GM10248 (cell line): ENCODE data around the gene EFNB3.

Source experiments
- CTCF ChIA-PET: fragments of 300-600 bp; sonication (Branson Sonifier 250); formaldehyde crosslinking; extraction: SDS; loops from one replicate; lab custom pipeline; 2021; ENCODE audit warnings: antibody characterized with exemption; lab: Yijun Ruan, JAX
- POLR2A ChIA-PET: fragments of 350-650 bp; sonication (Branson Sonifier 250); formaldehyde crosslinking; extraction: SDS; loops from one replicate; lab custom pipeline; 2020; ENCODE audit warnings: antibody characterized with exemption; lab: Yijun Ruan, JAX
- DNase-seq: peaks from one replicate; pipeline ENCODE4 v3.0.0; 2012; ENCODE audit errors: extremely low spot score
- TF ChIP-seq, protein P1 (sequence below): IDR thresholded peaks from 2 replicates; pipeline ENCODE4 v1.5.1; 2012; ENCODE audit warnings: mild to moderate bottlenecking, low read depth; ENCODE audit errors: extremely low read depth, missing control alignments, control extremely low read depth

EFNB3 gene

GRCh38 chr17:7686222-7687071 lies 18.6 kb upstream of the EFNB3 start:
- CTCF ChIA-PET = interaction anchor here (0.9 to 5.5 kb wide), 29 partner anchors 11 to 665 kb away, joined by 3 to 112 read pairs (median 6); partner anchors contain the start of genes ATP1B2, CD68, EFNB3 and FXR2
- peak; percentile 75 for DNase-seq
- POLR2A ChIA-PET = interaction anchor here (0.6 to 2.4 kb wide), 17 partner anchors 14 to 467 kb away, joined by 3 to 18 read pairs (median 3); partner anchors contain the start of genes ACADVL, ATP1B2, DLG4 and NAA38
- TF ChIP-seq, protein P1, sequence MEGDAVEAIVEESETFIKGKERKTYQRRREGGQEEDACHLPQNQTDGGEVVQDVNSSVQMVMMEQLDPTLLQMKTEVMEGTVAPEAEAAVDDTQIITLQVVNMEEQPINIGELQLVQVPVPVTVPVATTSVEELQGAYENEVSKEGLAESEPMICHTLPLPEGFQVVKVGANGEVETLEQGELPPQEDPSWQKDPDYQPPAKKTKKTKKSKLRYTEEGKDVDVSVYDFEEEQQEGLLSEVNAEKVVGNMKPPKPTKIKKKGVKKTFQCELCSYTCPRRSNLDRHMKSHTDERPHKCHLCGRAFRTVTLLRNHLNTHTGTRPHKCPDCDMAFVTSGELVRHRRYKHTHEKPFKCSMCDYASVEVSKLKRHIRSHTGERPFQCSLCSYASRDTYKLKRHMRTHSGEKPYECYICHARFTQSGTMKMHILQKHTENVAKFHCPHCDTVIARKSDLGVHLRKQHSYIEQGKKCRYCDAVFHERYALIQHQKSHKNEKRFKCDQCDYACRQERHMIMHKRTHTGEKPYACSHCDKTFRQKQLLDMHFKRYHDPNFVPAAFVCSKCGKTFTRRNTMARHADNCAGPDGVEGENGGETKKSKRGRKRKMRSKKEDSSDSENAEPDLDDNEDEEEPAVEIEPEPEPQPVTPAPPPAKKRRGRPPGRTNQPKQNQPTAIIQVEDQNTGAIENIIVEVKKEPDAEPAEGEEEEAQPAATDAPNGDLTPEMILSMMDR = no peak

DNA sequence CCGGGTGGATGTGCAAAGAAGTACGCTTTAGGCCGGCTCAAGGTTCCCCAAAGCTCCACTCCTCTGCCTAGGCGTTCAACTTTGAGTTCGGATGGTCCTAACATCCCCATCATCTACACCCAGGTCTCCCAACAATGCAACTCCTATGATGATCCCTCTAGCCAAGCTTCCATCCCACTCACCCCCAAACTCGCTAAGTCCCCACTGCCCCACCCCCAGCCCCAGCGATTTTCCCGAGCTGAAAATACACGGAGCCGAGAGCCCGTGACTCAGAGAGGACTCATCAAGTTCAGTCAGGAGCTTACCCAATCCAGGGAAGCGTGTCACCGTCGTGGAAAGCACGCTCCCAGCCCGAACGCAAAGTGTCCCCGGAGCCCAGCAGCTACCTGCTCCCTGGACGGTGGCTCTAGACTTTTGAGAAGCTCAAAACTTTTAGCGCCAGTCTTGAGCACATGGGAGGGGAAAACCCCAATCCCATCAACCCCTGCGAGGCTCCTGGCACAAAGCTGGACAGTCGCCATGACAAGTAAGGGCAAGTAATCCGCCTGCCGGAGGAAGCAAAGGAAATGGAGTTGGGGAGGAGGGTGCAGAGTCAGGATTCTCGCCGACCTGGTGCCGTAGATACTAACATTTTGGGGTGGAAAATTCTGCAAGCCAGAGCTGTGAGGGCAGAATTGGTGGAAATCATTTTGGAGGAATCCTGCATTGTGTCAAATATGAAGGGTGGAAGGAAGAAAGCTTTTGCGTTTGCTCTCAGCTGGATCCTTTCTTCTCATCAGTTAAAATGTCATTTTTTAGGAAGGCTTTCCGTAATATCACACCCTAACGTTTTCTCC lies 17.7 kb upstream of the EFNB3 start, which contains the start of gene TP53:
Gene TP53 (minus strand): TSS at position 419 of the 836 bp plus-strand sequence. CDS start 10,896 bp downstream, outside the sequence.
- DNase-seq = peak; percentile 85
- TF ChIP-seq, protein P1 = no peak
- ChIA-PET POLR2A (interaction anchor here (0.5 to 2.4 kb wide), 26 partner anchors 12 to 555 kb away, joined by 3 to 18 read pairs (median 4); partner anchors contain the start of genes ATP1B2, CD68, FXR2 and MPDU1), CTCF (interaction anchor here (0.6 to 5.5 kb wide), 50 partner anchors 9 to 665 kb away, joined by 3 to 112 read pairs (median 4); partner anchors contain the start of genes ATP1B2, CD68, EFNB3 and FXR2)

DNA sequence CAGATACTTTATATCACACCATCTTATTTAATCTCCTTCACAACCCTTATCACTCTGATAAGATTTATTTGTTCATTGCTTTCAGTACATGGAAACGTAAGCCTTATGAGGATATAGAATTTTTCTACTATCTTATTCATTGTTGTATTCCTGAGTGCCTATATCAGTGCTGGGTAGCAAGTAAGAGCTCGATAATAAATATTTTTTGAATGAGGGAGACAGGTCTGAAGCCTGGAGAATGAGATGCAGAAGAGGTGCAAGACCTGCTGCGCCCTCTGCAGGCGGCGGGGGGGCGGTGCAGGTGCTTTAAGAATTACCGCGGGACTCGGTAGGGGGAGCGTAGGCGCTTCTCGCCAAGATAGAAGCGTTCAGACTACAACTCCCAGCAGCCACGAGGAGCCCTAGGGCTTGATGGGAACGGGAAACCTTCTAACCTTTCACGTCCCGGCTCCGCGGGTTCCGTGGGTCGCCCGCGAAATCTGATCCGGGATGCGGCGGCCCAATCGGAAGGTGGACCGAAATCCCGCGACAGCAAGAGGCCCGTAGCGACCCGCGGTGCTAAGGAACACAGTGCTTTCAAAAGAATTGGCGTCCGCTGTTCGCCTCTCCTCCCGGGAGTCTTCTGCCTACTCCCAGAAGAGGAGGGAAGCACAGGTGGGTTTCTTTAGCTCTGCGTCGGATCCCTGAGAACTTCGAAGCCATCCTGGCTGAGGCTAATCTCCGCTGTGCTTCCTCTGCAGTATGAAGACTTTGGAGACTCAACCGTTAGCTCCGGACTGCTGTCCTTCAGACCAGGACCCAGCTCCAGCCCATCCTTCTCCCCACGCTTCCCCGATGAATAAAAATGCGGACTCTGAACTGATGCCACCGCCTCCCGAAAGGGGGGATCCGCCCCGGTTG lies 16.8 kb upstream of the EFNB3 start, which contains the start of gene WRAP53:
Gene WRAP53 (plus strand): TSS at position 570 of the 900 bp plus-strand sequence. CDS start 172 bp downstream, at position 742.
- TF ChIP-seq, protein P1 = peak; percentile 99
- POLR2A ChIA-PET = interaction anchor here (0.5 to 2.4 kb wide), 21 partner anchors 12 to 556 kb away, joined by 3 to 18 read pairs (median 4); partner anchors contain the start of genes ATP1B2, CD68, FXR2 and MPDU1
- CTCF ChIA-PET = interaction anchor here (0.6 to 5.5 kb wide), 50 partner anchors 9 to 664 kb away, joined by 3 to 112 read pairs (median 4); partner anchors contain the start of genes ATP1B2, CD68, EFNB3 and FXR2
- DNase-seq = peak; percentile 96

DNA sequence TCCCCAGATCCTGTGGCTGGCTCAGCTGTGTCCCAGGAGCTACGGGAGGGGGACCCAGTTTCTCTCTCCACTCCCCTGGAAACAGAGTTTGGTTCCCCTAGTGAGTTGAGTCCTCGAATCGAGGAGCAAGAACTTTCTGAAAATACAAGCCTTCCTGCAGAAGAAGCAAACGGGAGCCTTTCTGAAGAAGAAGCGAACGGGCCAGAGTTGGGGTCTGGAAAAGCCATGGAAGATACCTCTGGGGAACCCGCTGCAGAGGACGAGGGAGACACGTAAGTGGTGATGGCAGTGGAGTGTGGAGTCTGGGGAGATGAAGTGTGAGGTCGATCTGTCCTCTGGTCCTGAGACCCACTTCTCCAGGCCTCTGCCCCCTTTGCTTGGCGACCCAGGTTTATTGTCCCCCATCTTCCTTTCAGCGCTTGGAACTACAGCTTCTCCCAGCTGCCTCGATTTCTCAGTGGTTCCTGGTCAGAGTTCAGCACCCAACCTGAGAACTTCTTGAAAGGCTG lies 16.1 kb upstream of the EFNB3 start:
- TF ChIP-seq, protein P1 = no peak
- no peak for DNase-seq
- POLR2A ChIA-PET = interaction anchor here (2.4 kb wide), 1 partner anchor 115 kb away, joined by 9 read pairs; no protein-coding TSS in a partner anchor
- CTCF ChIA-PET = interaction anchor here (0.8 to 5.5 kb wide), 16 partner anchors 10 to 368 kb away, joined by 3 to 112 read pairs (median 9); partner anchors contain the start of genes ATP1B2, EFNB3, SAT2 and SHBG

DNA sequence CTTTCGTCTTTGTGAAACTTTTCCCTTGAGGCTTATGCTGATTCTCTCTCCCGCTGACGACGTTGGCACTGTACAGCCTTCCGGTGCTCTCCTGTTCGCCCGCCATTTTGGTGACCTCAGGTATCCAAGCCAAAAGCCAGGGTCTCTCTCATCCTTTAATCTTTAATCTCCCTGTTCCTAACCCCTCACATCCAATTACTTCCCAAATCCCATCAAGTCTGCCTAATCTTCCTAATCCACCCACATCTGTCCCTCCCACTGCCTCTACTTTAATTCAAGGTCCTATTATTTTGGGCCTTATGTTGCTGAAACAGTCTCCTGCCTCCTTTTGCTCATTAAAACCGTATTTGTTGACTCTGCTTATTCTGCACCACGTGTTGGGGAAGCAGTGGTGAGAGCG lies 9.4 kb upstream of the EFNB3 start:
- ChIA-PET POLR2A (no interaction called here), CTCF (no interaction called here)
- TF ChIP-seq, protein P1 = no peak
- DNase-seq = no peak
